T-helper 17 cell (primary cell): ENCODE results near the gene ENDOU. TPM values are rescaled to one million over a fixed set of nuclear protein-coding genes. Genes with fewer than 3 reads are reported as not detected.
A peak's percentile ranks its signal among the peaks of the same experiment; 100 is the strongest.

Experiments used
- ATAC-seq: fragments of 150-1000 bp; cut with Tn5 transposase; 2 replicates; pipeline ENCODE4 v1.10.0; 2021; ENCODE audit warnings: mild to moderate bottlenecking, moderate library complexity
- DNase-seq, 3 donors: peaks; one replicate each; pipeline versions ENCODE4 v3.0.0 to v3.0.0-alpha.2; 2020 to 2021
- H3K9me3 ChIP-seq: one replicate; pipeline ENCODE4 v1.7.0; 2013; ENCODE audit warnings: low read length, mild to moderate bottlenecking; ENCODE audit not compliant: control insufficient read depth, poor library complexity, severe bottlenecking
- H3K27ac Mint-ChIP-seq: one replicate; pipeline ENCODE4 v1.8.0; 2022; ENCODE audit warnings: mild to moderate bottlenecking, moderate library complexity, mixed read lengths
- H3K27me3 Mint-ChIP-seq: one replicate; pipeline ENCODE4 v1.8.0; 2022; ENCODE audit warnings: mixed read lengths
- H3K36me3 Mint-ChIP-seq: one replicate; pipeline ENCODE4 v1.8.0; 2022; ENCODE audit warnings: low read depth, mixed read lengths
- H3K4me1 Mint-ChIP-seq: one replicate; pipeline ENCODE4 v1.8.0; 2022; ENCODE audit warnings: mild to moderate bottlenecking, mixed read lengths
- H3K4me3 Mint-ChIP-seq: one replicate; pipeline ENCODE4 v1.8.0; 2022; ENCODE audit warnings: mild to moderate bottlenecking, moderate library complexity, mixed read lengths
- total RNA-seq, 4 donors: library from RNA in 2 of 4; stranded (reverse) in 2 of 4; gene quantifications; one replicate each; pipeline ENCODE4 v1.2.3 and lab custom pipeline; 2022 to 2026

The ENDOU gene
- total RNA-seq, 2 donors from 2014 or later, result 0.12 TPM; not detected in 1

DNA sequence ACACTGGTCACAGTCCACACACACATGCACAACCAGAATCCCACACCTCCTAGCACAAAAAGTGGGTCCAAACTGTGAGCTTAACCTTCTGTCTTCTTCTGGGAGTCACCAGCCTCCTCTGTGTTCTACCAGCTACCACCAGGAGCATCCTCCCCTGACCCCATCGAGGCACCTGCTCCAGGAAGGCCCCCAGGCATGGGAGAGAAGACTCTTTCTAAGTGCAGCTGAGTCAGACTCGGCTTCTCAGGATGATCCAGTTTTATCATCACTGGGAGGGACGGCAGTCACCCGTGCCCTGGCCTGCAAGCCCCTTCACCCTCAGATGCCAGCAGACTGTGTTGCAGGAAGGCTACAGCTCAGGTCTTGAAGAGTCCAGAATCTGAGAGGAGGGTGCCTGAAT is 7.9 kb upstream of the ENDOU start:
- Mint-ChIP-seq H3K4me1 (peaks cover 4% of the 10 kb centered on the region), H3K36me3 (no peaks in the 10 kb centered on the region), H3K4me3 (no peak overlapping the region), H3K27ac (no peak overlapping the region), H3K27me3 (no peaks in the 10 kb centered on the region)
- ATAC-seq, result no peak
- no peaks in the 10 kb centered on the region for H3K9me3 ChIP-seq
- DNase-seq, result no peak

DNA sequence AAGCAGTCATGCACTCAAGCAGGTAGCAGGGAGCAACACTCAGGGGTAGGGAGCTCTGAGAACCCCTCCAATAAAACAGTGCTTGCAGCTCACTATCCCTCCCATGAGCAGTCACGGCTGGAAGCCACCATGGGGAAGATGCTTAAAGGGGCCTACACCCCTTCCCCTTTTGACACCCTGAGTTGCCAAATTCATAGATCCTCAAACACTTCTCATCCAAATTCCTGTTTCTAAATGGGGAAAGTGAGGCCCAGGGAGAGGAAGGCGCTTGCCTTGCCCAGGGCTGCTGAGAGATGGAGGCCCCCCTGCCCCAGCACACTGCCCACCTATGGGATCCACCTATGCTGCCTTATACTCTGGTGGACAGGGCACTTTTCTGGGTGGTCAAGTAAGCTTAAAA is 7.2 kb upstream of the ENDOU start:
- no peak overlapping the region for H3K27ac Mint-ChIP-seq
- H3K4me1 Mint-ChIP-seq, result peaks cover 7% of the 10 kb centered on the region
- no peaks in the 10 kb centered on the region for H3K27me3 Mint-ChIP-seq
- H3K36me3 Mint-ChIP-seq, result no peaks in the 10 kb centered on the region
- no peaks in the 10 kb centered on the region for H3K9me3 ChIP-seq
- DNase-seq (no peak), ATAC-seq (no peak)
- no peak overlapping the region for H3K4me3 Mint-ChIP-seq

DNA sequence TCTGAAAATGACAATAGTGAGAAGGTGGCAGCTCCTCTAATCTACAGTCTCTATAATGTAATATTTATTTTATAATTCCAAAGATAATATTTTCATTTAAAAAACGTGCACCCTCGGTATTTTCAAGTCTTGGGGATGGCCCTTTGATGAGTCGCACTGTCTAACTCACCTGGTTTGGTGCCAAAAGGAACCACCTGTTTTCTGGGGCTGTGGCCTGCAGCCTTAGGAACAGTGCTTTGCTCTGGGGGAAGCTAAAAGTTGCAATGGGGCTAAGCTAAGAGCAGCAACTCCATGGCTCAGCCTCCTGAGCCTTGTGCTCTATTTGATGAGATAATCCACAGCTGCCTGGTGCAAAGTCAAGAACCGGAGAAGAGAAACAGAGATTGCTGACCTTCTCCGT is 6.4 kb upstream of the ENDOU start:
- Mint-ChIP-seq H3K27me3 (no peaks in the 10 kb centered on the region), H3K36me3 (no peaks in the 10 kb centered on the region), H3K4me1 (peaks cover 7% of the 10 kb centered on the region), H3K4me3 (no peak overlapping the region), H3K27ac (no peak overlapping the region)
- DNase-seq (no peak), ATAC-seq (no peak)
- no peaks in the 10 kb centered on the region for H3K9me3 ChIP-seq

DNA sequence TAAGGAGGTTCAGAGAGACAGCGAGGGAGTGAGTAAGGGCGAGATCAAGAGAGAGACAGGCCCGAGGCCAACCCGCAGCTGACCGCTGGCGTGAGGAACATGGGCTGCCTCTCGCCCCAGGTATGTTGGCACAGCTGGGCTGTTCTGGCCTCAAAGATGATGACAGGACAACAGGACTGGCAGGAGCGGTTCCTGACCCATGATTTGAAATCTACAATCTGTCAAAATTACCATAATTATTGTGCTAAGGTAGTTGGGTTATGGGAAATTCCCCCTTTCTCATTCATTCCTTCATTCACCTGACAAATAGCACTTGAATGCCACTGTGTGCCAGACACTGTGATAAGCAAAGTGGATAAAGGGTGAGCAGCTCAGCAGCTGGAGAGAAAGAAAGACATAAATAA is 5.1 kb upstream of the ENDOU start:
- H3K36me3 Mint-ChIP-seq, result no peaks in the 10 kb centered on the region

DNA sequence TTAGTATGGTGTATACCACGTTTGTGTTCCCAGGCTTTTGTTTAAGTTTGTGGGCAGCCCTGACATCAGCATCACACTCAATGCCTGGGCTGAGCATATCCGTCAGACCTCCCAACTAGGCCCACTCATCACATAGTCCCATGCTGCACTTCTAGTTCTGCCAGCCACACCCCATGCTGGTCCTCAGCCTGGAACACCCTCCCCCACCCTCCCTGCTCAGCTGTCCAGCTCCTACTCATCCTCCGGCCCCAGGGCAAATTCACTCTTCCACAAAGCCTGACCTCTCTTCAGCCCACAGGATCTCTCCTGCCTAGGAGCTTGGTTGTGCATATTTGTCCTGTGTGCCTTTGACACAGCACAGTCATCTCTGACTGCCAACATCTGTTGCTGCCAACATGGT is 3.9 kb upstream of the ENDOU start:
- H3K36me3 Mint-ChIP-seq, result no peaks in the 10 kb centered on the region
- ATAC-seq (no peak), DNase-seq (no peak)
- no peak overlapping the region for H3K4me3 Mint-ChIP-seq
- no peaks in the 10 kb centered on the region for H3K27me3 Mint-ChIP-seq
- H3K27ac Mint-ChIP-seq, result no peak overlapping the region
- H3K9me3 ChIP-seq, result no peaks in the 10 kb centered on the region
- H3K4me1 Mint-ChIP-seq, result peaks cover 7% of the 10 kb centered on the region

More for the DNA sequence above, 5.1 kb upstream of the ENDOU start:
- DNase-seq, result no peak
- ATAC-seq, result no peak
- no peak overlapping the region for H3K27ac Mint-ChIP-seq
- H3K9me3 ChIP-seq, result no peaks in the 10 kb centered on the region
- H3K4me1 Mint-ChIP-seq, result peaks cover 7% of the 10 kb centered on the region
- no peak overlapping the region for H3K4me3 Mint-ChIP-seq
- no peaks in the 10 kb centered on the region for H3K27me3 Mint-ChIP-seq

DNA sequence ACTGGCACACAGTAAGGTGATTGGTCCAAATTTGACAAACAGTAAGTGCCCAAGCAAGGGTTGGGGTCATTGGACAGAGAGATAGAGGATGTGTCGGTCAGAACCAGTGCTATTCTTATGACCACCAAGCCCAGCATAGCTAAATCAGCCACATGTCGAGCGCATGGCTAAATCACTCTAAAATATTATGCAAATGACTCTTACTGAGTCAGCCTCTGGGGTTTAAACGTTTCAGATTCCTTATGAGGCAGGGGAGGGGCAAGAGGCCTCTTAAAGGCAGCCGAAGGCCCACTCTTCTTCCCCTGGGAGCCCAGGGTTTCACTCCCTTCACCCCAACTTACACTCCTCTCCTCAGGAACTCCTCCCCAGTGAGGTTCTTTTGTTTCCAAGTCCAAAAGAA is 603 bp upstream of the ENDOU start:
- Mint-ChIP-seq H3K4me3 (no peak overlapping the region), H3K27ac (no peak overlapping the region), H3K36me3 (peaks cover 5% of the 10 kb centered on the region), H3K27me3 (no peaks in the 10 kb centered on the region), H3K4me1 (peaks cover 27% of the 10 kb centered on the region)
- no peak for DNase-seq
- no peaks in the 10 kb centered on the region for H3K9me3 ChIP-seq
- ATAC-seq, result no peak

DNA sequence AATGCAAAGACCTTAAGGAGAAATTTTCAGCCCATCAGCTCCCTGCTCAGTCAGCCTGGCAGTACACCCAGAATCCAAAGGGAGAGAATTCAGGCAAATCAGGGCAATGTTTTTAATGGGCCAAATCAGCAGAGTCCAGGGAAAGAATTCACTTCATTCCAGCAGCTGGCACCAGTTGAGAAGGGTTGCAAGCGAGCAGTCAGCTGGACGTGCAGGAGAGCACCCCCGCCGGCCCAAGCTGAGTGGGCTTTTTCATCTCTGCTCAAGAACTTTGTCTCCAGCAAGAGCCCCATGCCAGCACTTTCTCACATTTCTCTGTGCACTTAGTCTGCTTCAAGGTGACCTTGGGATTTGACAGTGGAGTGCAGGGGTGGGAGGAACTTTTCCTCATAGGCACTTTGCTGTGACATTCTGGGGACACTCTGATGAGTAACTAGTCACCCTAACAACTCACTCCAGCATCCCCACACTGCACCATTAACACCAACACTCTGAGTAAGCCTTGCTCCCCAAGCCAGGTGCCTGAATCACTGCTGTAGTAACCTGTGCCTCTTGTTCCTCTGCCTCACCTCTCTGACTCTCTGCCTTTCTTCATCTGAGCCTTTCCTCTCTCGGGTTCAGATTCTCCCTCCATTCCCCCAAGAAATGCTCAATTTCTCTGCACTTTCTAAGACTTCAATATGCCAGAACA is 2.2 kb downstream of the ENDOU start:
- peaks cover 5% of the 10 kb centered on the region for H3K36me3 Mint-ChIP-seq
- H3K9me3 ChIP-seq, result no peaks in the 10 kb centered on the region
- H3K4me1 Mint-ChIP-seq, result peaks cover 28% of the 10 kb centered on the region
- no peak overlapping the region for H3K4me3 Mint-ChIP-seq
- peak overlapping the region; percentile 45 for H3K27ac Mint-ChIP-seq
- DNase-seq, result no peak
- no peaks in the 10 kb centered on the region for H3K27me3 Mint-ChIP-seq
- no peak for ATAC-seq

DNA sequence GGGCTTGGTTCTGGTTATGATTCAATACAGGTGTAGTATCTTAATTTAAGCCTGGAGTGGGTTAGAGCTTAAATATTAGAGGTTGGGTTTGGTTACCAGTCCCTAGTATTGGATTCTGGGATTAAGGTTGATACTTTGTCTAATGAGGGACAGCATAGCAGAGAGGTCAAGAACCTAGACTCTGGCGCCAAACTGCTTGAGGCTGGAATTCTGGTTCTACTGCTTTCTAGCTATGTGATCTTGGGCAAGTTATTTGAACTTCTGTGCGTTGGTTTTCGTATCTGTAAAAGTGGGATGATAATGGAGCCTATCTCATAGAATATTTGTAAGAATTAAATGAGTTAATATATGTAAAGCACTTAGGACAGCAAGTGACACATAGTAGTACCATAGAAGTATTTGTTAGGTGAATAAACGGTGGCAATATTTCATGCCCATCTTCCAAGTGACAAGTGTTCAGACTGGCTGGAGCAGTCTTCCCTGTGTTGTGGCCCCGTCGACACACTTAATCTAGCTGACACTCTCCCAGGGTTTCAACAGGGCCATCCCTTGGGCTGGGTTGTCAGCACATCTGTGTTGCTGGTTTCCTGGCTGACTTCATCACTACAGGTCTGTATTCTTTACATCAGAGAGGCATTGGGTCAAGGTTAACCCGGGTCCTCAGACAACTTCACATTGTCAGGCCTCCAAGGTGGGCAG is 3.0 kb downstream of the ENDOU start:
- no peak for DNase-seq
- peak overlapping the region; percentile 79 for H3K27ac Mint-ChIP-seq

DNA sequence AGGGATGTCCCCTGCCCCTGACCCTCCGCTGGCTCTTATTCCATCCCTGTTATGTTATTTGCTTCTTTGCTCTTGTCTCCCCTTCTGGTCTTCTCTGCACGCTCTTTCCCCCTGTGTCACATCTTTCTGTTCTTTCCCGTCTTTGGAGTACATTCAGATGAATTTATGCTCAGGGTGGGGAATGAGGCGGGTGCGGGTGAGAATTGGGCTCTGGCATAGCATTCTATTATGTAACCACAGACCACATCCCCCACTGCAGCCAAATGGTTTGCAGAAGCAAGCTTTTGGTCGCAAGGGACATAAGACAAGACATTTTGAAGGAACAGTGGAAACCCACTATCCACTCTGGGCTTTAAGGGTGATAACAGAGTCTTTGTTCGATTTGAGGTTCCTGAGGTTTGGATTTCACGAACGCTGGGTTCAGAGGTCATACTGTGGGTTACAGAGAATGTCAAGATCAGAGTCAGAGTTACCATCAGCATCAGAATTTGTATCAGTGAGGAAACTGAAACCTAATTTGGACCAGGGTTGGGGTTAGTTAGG is 3.8 kb downstream of the ENDOU start:
- Mint-ChIP-seq H3K36me3 (peaks cover 5% of the 10 kb centered on the region), H3K4me1 (peaks cover 29% of the 10 kb centered on the region), H3K4me3 (peak overlapping the region; percentile 55), H3K27me3 (no peaks in the 10 kb centered on the region), H3K27ac (peak overlapping the region; percentile 79)
- DNase-seq (no peak), ATAC-seq (peak; percentile 42)
- H3K9me3 ChIP-seq, result no peaks in the 10 kb centered on the region

More for the DNA sequence above, 3.0 kb downstream of the ENDOU start:
- no peak for ATAC-seq
- Mint-ChIP-seq H3K27me3 (no peaks in the 10 kb centered on the region), H3K36me3 (peaks cover 5% of the 10 kb centered on the region), H3K4me3 (no peak overlapping the region), H3K4me1 (peaks cover 29% of the 10 kb centered on the region)
- H3K9me3 ChIP-seq, result no peaks in the 10 kb centered on the region

DNA sequence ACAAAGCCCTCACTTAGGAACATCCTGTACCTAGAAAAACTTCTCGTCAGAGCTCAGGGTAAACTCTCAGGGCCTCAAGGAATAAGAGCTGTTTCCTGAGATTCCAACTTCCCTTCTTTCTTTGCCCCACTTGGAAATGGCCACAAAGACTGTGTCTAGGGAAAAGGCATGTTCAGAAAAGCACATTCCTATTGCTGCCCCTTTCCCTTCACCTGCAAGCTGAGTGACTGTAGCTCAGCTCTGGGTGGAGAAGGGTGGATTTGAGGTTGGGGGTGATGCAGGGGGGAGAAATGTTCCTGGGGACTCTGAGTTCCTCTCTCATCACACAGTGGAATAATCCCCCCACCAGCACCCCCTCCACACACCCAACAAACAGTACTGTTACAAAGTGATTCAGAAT is 6.8 kb downstream of the ENDOU start:
- H3K4me3 Mint-ChIP-seq, result no peak overlapping the region
- peaks cover 27% of the 10 kb centered on the region for H3K4me1 Mint-ChIP-seq
- H3K9me3 ChIP-seq, result no peaks in the 10 kb centered on the region
- ATAC-seq (no peak), DNase-seq (no peak)
- no peaks in the 10 kb centered on the region for H3K27me3 Mint-ChIP-seq
- H3K27ac Mint-ChIP-seq, result peak overlapping the region; percentile 86
- peaks cover 3% of the 10 kb centered on the region for H3K36me3 Mint-ChIP-seq

DNA sequence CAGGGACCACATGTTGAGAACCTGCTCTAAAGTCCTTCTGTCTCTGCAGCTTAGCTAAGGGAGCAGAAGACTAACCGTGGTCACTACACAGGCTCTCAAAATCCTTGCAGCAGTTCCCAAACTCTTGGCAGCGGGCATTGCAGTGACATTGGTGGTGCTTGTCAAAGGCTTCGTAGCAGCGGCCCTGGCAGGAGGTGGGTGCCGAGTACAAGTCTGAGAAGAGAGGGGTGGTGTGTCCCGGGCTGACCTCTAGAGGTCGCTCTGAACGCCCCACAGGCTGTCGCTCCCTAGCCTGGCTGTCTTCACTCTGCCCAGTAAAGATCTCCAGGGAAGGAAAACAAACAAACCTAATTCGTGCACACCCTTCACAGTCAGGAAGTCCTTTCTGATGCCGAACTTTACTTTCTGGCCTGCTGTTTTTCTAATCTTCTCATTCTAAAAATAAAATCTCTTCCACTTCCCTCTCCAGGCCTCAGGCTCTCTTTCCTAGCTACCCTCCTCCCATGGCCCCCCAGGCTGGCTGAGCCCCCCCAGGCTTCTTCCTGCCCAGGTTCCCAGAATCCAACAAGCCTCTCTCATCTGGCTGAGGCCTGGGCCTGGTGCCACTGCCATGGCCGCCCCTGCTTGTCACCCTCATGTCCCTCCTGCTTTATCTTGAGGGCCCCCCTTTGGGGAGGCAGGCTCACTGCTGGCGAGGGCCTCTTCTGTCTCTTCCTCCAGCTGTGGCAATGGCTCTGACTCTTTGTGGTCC is 7.7 kb downstream of the ENDOU start:
- Mint-ChIP-seq H3K27me3 (no peaks in the 10 kb centered on the region), H3K4me3 (no peak overlapping the region), H3K36me3 (no peaks in the 10 kb centered on the region), H3K4me1 (peaks cover 24% of the 10 kb centered on the region), H3K27ac (peak overlapping the region; percentile 86)
- DNase-seq (peak in 2 of 3 donors; percentile 26 to 35), ATAC-seq (peak; percentile 77)
- H3K9me3 ChIP-seq, result no peaks in the 10 kb centered on the region

DNA sequence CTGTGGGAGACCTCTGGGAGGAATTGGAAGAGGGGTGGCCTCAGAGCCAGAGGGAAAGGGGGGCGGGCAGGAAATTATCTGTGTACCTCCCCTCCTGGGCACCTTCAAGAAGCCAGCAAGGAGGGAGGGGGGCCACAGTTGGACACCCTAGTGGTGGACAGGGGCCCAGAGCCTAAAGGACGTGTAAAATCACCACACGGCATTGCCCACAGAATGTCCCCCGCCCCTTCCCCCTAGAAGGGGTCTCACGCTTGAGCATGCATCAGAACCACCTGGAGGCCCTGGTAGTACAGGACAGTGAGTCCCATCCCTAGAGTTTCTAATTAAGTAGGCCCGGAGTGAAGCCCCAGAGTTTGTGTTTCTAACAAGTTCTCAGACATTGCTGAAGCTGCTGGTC is 8.2 kb downstream of the ENDOU start:
- Mint-ChIP-seq H3K36me3 (no peaks in the 10 kb centered on the region), H3K4me3 (no peak overlapping the region), H3K27ac (peak overlapping the region; percentile 86), H3K4me1 (peaks cover 22% of the 10 kb centered on the region), H3K27me3 (no peaks in the 10 kb centered on the region)
- DNase-seq (no peak), ATAC-seq (no peak)
- H3K9me3 ChIP-seq, result no peaks in the 10 kb centered on the region

DNA sequence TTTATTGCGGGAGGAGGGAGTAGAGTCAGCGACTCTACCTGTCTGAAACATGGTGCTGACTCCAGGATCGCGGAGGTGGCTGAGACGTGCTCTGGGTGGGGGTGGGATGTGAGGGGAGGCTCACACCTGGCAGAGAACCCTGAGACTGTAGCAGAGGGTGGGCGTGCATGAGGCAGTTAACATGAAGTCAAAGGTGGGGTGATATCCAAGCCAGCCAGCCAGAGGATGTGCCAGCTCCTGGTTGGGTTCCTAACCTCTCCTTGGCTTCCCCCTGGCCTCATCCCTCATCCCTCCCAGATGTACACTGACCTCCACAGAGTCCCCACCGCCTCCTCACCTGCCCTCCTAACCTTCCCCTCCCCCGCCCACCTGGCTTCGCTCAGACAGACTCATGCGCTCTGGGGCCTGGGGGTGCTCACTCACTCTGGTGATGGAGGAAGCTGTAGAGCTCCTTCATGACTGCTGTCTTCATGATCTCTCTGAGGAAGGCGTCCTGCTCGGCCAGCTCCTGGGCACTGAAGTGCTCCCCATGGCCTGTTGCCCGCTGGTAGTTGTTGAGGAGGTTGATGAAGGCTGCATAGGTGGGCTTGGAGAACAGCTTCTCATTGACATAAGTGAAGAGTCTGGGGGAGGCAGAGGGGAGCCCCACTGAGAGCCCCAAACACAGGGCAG is 9.3 kb downstream of the ENDOU start:
- H3K9me3 ChIP-seq, result no peaks in the 10 kb centered on the region
- no peak for DNase-seq
- H3K27ac Mint-ChIP-seq, result peak overlapping the region; percentile 21
- H3K27me3 Mint-ChIP-seq, result no peaks in the 10 kb centered on the region
- H3K4me1 Mint-ChIP-seq, result peaks cover 13% of the 10 kb centered on the region
- no peak for ATAC-seq
- H3K36me3 Mint-ChIP-seq, result no peaks in the 10 kb centered on the region
- no peak overlapping the region for H3K4me3 Mint-ChIP-seq
